Tibial artery (tissue), 4 donors: ENCODE data around the gene SYN1.

Source experiments
- DNase-seq, 2 donors: peaks; one replicate each; pipeline ENCODE4 v3.0.0-alpha.2; 2019
- H3K27ac ChIP-seq, 2 donors: fragments of 200-600 bp; sonication (generic) in 1 of 2; 1 replicate in 1 of 2; 2 replicates in 1 of 2; pipeline ENCODE4 v1.5.1; 2018 to 2019; ENCODE audit warnings: mild to moderate bottlenecking in 1 of 2
- H3K27me3 ChIP-seq, 2 donors: fragments of 200-600 bp; sonication (generic) in 1 of 2; one replicate each; pipeline versions ENCODE4 v1.5.1 to v1.6.0; 2016 to 2019
- H3K36me3 ChIP-seq, 3 donors: fragments of 200-600 bp; sonication (generic) in 2 of 3; one replicate each; pipeline ENCODE4 v1.5.1; 2016 to 2019; ENCODE audit warnings: mild to moderate bottlenecking in 2 of 3
- H3K4me1 ChIP-seq, 4 donors: fragments of 200-600 bp; sonication (generic) in 2 of 4; 1 replicate in 3 of 4; 2 replicates in 1 of 4; pipeline ENCODE4 v1.5.1; 2016 to 2019
- H3K4me3 ChIP-seq, 2 donors: fragments of 200-600 bp; sonication (generic) in 1 of 2; 1 replicate in 1 of 2; 2 replicates in 1 of 2; pipeline ENCODE4 v1.5.1; 2018 to 2019; ENCODE audit warnings: mild to moderate bottlenecking in 2 of 2
- H3K9me3 ChIP-seq, 3 donors: fragments of 200-600 bp; sonication (generic) in 1 of 3; one replicate each; pipeline ENCODE4 v1.5.1; 2016 to 2019
- intact Hi-C: fragments of 100-400 bp; cut with DNase I; formaldehyde crosslinking; loops from one replicate; pipeline ENCODE4 v1.15.0; 2023; ENCODE audit warnings: low total_unique reads
- TF ChIP-seq, protein P1 (sequence below), 2 experiments: fragments of 200-600 bp in 1 of 2; fragments of 450-650 bp in 1 of 2; IDR thresholded peaks; one replicate each; pipeline ENCODE4 v1.5.1; 2017 to 2019; ENCODE audit warnings: antibody characterized with exemption in 2 of 2, mild to moderate bottlenecking in 1 of 2, moderate library complexity in 1 of 2

The SYN1 gene

DNA sequence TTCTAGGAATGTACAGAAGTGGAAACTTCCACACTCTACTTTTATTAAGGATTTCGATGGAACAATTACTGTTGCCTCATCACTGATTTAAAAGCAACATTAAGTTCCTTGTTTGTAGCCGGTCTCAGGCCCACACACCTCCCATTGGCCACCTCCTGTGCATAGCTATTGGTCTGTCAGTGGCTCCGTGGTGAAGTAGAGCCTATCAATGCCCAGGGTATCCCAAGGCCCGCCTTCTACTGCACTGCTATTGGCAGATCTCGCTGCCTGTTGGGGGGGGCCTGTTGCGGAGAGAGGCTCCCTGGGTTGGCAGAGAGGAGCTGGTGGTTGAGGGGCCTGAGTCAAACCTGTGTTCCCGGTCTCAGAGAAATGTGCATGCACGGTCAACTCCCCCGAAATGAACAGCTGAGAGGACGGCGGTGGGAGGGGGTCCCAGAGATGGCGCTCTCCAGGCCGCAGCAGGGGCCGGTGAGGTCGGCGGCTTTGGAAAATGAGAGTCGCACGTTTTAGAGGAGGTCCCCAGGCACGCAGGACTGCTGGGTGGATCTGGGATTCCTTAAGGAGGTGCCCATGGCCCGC is 63.5 kb downstream of the SYN1 start:
- TF ChIP-seq, protein P1, sequence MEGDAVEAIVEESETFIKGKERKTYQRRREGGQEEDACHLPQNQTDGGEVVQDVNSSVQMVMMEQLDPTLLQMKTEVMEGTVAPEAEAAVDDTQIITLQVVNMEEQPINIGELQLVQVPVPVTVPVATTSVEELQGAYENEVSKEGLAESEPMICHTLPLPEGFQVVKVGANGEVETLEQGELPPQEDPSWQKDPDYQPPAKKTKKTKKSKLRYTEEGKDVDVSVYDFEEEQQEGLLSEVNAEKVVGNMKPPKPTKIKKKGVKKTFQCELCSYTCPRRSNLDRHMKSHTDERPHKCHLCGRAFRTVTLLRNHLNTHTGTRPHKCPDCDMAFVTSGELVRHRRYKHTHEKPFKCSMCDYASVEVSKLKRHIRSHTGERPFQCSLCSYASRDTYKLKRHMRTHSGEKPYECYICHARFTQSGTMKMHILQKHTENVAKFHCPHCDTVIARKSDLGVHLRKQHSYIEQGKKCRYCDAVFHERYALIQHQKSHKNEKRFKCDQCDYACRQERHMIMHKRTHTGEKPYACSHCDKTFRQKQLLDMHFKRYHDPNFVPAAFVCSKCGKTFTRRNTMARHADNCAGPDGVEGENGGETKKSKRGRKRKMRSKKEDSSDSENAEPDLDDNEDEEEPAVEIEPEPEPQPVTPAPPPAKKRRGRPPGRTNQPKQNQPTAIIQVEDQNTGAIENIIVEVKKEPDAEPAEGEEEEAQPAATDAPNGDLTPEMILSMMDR (IDR thresholded peaks at IDR 0.05): no peak
- intact Hi-C loops: no loop called here
- peak overlapping the region; percentile 53 to 56 for H3K4me3 ChIP-seq
- peak overlapping the region; percentile 80 to 89 for H3K27ac ChIP-seq
- DNase-seq: peak; percentile 94 to 95
- no peaks in the 10 kb centered on the region for H3K4me1 ChIP-seq
- no peaks in the 10 kb centered on the region for H3K9me3 ChIP-seq
- no peaks in the 10 kb centered on the region for H3K27me3 ChIP-seq
- H3K36me3 ChIP-seq: no peaks in the 10 kb centered on the region

DNA sequence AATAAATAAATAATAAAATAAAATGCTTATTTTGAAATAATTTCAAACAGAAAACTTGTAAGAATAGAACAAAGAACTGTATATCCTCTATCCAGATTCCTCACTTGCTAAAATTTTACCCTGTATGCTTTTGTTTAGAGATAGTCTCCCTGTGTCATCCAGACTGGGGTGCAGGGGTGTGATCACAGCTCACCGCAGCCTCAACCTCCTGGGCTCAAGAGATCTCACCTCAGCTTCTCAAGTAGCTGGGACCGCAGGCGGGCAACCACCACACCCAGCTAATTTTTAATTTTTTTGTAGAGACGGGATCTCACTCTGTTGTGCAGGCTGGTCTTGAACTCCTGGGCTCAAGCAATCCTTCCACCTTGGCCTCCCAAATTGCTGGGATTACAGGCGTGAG is 76.2 kb downstream of the SYN1 start:
- no peak overlapping the region for H3K27ac ChIP-seq
- H3K27me3 ChIP-seq: no peaks in the 10 kb centered on the region
- H3K9me3 ChIP-seq: no peaks in the 10 kb centered on the region
- TF ChIP-seq, protein P1 (IDR thresholded peaks at IDR 0.05): no peak
- H3K36me3 ChIP-seq: no peaks in the 10 kb centered on the region
- no peak for DNase-seq
- no peak overlapping the region for H3K4me3 ChIP-seq
- H3K4me1 ChIP-seq: peaks cover 0 to 21% (median 1%) of the 10 kb centered on the region in 4 donors
- intact Hi-C loops: no loop called here

DNA sequence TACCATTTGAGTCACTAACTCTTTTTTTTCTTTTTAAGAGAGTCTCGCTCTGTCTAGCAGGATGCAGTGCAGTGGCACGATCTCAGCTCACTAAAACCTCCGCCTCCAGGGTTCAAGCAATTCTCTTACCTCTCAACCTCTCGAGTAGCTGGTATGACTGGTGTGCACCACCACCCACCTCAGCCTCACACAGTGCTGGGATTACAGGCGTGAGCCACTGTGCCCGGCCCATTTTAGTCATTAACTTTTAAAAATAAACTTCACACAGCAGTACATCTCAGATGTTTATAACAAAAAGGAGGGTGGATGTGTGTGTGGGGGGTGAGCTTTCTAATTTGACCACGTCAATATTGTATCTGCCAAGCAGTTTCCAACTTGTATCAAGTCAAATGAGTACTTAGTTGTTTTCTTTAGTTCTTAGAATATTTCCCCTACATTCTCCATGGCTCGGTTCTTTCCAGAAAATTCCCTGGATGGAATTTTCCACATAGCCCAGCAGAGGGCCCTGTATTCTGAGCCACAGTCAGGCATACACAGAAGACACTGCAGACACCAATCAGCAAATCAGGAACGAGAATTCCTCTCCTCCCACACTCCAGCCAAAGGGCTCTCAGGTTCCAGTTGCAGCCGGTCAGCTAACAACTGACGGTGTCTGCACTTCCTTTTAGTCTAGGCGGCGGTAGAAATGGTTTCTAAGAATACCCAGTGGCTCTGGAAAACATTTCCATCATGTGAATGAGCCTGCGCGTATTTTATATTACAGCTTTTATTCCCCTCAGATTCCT is 78.7 kb downstream of the SYN1 start:
- H3K4me3 ChIP-seq: no peak overlapping the region
- peak; percentile 75 to 89 for DNase-seq
- no peaks in the 10 kb centered on the region for H3K9me3 ChIP-seq
- TF ChIP-seq, protein P1 (IDR thresholded peaks at IDR 0.05): peak; percentile 46 to 61
- peaks cover 0 to 21% (median 1%) of the 10 kb centered on the region in 4 donors for H3K4me1 ChIP-seq
- peak overlapping the region; percentile 78 to 86 for H3K27ac ChIP-seq
- intact Hi-C loops: no loop called here
- H3K36me3 ChIP-seq: no peaks in the 10 kb centered on the region
- H3K27me3 ChIP-seq: no peaks in the 10 kb centered on the region

DNA sequence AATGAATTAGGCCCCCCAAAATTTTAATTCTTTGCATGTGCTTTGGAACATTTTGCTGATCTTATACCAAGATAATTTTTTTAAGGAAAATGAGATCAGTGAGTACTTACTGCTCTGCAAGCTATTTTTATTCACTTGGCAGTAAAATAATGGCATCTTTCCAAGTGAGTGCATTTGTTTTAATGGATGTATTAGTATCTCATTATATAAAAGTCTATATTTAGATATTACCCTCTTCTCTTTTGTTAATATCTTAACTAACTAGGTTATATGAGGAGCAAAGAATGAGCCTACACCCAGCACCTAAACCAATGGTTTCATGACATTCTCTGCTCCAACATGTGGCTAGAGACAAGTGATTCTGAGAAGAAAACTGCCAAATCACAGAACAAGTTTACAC is 79.8 kb downstream of the SYN1 start:
- Histone ChIP-seq H3K27me3 (no peaks in the 10 kb centered on the region), H3K9me3 (no peaks in the 10 kb centered on the region), H3K4me1 (peaks cover 0 to 21% (median 1%) of the 10 kb centered on the region in 4 donors), H3K4me3 (no peak overlapping the region), H3K27ac (peak overlapping the region; percentile 70 to 86), H3K36me3 (no peaks in the 10 kb centered on the region)
- DNase-seq: no peak
- intact Hi-C loops: no loop called here
- TF ChIP-seq, protein P1 (IDR thresholded peaks at IDR 0.05): no peak

DNA sequence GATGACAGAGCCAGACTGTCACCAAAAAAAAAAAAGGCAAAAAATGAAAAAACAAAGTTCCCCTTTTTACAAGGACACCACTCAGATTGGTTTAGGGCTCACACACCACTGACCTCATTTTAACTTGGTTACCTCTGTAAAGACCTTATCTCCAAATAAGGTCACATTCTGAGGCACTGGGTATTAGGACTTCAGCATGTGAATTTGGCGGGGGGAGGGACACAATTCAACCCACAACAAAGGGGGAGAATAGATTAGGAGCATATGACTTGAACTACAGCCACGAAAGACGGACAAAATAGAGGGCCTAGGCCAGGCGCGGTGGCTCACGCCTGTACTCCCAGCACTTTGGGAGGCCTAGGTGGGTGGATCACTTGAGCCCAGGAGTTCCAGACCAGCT is 89.6 kb downstream of the SYN1 start:
- intact Hi-C loops: no loop called here
- H3K4me1 ChIP-seq: no peaks in the 10 kb centered on the region
- no peaks in the 10 kb centered on the region for H3K36me3 ChIP-seq
- TF ChIP-seq, protein P1 (IDR thresholded peaks at IDR 0.05): no peak
- no peak for DNase-seq
- H3K27ac ChIP-seq: no peak overlapping the region
- no peaks in the 10 kb centered on the region for H3K9me3 ChIP-seq
- H3K27me3 ChIP-seq: no peaks in the 10 kb centered on the region
- H3K4me3 ChIP-seq: no peak overlapping the region
